ENCODE measurements around the gene SNAP47.
"Not testable (repeated sequence)": the region's sequence is repeated elsewhere in the genome, so short reads cannot be mapped to it uniquely, and the experiment has no call there.

Gene SNAP47

GRCh38 chr1:227734856-227735538 lies at the start of gene SNAP47, which contains the start of gene JMJD4:
TSS of gene SNAP47 (plus strand) at chr1:227735435. CDS start at chr1:227747737, 12,302 bp downstream.
TSS of gene JMJD4 (minus strand) at chr1:227735302. CDS start at chr1:227735273, 29 bp downstream.
- peak; percentile 83 for DNase-seq (ENCODE audit: low spot score)

- no peak for DNase-seq (ENCODE audit: low spot score)
These were observed 49.4 kb upstream of the SNAP47 start for GRCh38 chr1:227685807-227686206.

GRCh38 chr1:227697321-227697864 lies 37.8 kb upstream of the SNAP47 start:
- DNase-seq (ENCODE audit: low spot score) = no peak

- DNase-seq (ENCODE audit: low spot score) = not testable (repeated sequence)
These were observed 33.6 kb upstream of the SNAP47 start for GRCh38 chr1:227701631-227702030.

- DNase-seq (ENCODE audit: low spot score) = no peak
These were observed 27.4 kb upstream of the SNAP47 start for GRCh38 chr1:227707846-227708245.

GRCh38 chr1:227709451-227709850 lies 25.8 kb upstream of the SNAP47 start:
- no peak for DNase-seq (ENCODE audit: low spot score)

- not testable (repeated sequence) for DNase-seq (ENCODE audit: low spot score)
These were observed 24.8 kb upstream of the SNAP47 start for GRCh38 chr1:227710474-227710873.

- DNase-seq (ENCODE audit: low spot score) = no peak
These were observed 22.6 kb upstream of the SNAP47 start for GRCh38 chr1:227712648-227713047.

GRCh38 chr1:227718932-227719331 lies 16.3 kb upstream of the SNAP47 start:
- DNase-seq (ENCODE audit: low spot score) = no peak

GRCh38 chr1:227723474-227723873 lies 11.8 kb upstream of the SNAP47 start:
- no peak for DNase-seq (ENCODE audit: low spot score)

- no peak for DNase-seq (ENCODE audit: low spot score)
These were observed 10.2 kb upstream of the SNAP47 start for GRCh38 chr1:227725046-227725445.

- DNase-seq (ENCODE audit: low spot score) = no peak
These were observed 8.9 kb upstream of the SNAP47 start for GRCh38 chr1:227726318-227726717.

GRCh38 chr1:227726924-227727599 lies 8.2 kb upstream of the SNAP47 start:
- no peak for DNase-seq (ENCODE audit: low spot score)

GRCh38 chr1:227728059-227728891 lies 7.0 kb upstream of the SNAP47 start:
- DNase-seq (ENCODE audit: low spot score) = no peak

GRCh38 chr1:227728892-227729143 lies 6.4 kb upstream of the SNAP47 start:
- no peak for DNase-seq (ENCODE audit: low spot score)

- DNase-seq (ENCODE audit: low spot score) = no peak
These were observed 5.9 kb upstream of the SNAP47 start for GRCh38 chr1:227729144-227729880.

GRCh38 chr1:227729881-227730629 lies 5.2 kb upstream of the SNAP47 start:
- peak; percentile 50 for DNase-seq (ENCODE audit: low spot score)

GRCh38 chr1:227730630-227731151 lies 4.5 kb upstream of the SNAP47 start:
- no peak for DNase-seq (ENCODE audit: low spot score)

GRCh38 chr1:227731241-227731677 lies 4.0 kb upstream of the SNAP47 start:
- DNase-seq (ENCODE audit: low spot score) = no peak

GRCh38 chr1:227731696-227732585 lies 3.3 kb upstream of the SNAP47 start:
- DNase-seq (ENCODE audit: low spot score) = no peak
